Measurements from ENCODE around the gene CASKIN2. TPM values are rescaled to one million over a fixed set of nuclear protein-coding genes. Genes with fewer than 3 reads are reported as not detected.
"Not testable (repeated sequence)": the region's sequence is repeated elsewhere in the genome, so short reads cannot be mapped to it uniquely, and the experiment has no call there.

CASKIN2 gene
- total RNA-seq, 1 experiment from 2014 or later, result 5.4 TPM

GRCh38 chr17:75523647-75524046 lies 8.3 kb upstream of the CASKIN2 start:
- DNase-seq (ENCODE audit: low spot score), result no peak

GRCh38 chr17:75521951-75522727 lies 6.8 kb upstream of the CASKIN2 start:
- DNase-seq (ENCODE audit: low spot score), result no peak

- no peak for DNase-seq (ENCODE audit: low spot score)
Measured at GRCh38 chr17:75521290-75521689, 6.0 kb upstream of the CASKIN2 start.

GRCh38 chr17:75520413-75520812 lies 5.1 kb upstream of the CASKIN2 start:
- DNase-seq (ENCODE audit: low spot score), result not testable (repeated sequence)

GRCh38 chr17:75518983-75519537 lies 3.7 kb upstream of the CASKIN2 start:
- no peak for DNase-seq (ENCODE audit: low spot score)

- DNase-seq (ENCODE audit: low spot score), result no peak
Measured at GRCh38 chr17:75518201-75518600, 2.9 kb upstream of the CASKIN2 start.

- no peak for DNase-seq (ENCODE audit: low spot score)
Measured at GRCh38 chr17:75517297-75517865, 2.0 kb upstream of the CASKIN2 start.

GRCh38 chr17:75516619-75517296 lies 1.4 kb upstream of the CASKIN2 start:
- no peak for DNase-seq (ENCODE audit: low spot score)

- peak; percentile 87 for DNase-seq (ENCODE audit: low spot score)
Measured at GRCh38 chr17:75516255-75516618, 900 bp upstream of the CASKIN2 start, which contains the start of gene TSEN54. Gene TSEN54 (plus strand): TSS chr17:75516528. CDS start chr17:75516561, 33 bp downstream.

- no peak for DNase-seq (ENCODE audit: low spot score)
Measured at GRCh38 chr17:75514919-75515495, 330 bp downstream of the CASKIN2 start.

GRCh38 chr17:75514299-75514918 lies 928 bp downstream of the CASKIN2 start:
- DNase-seq (ENCODE audit: low spot score), result no peak

- DNase-seq (ENCODE audit: low spot score), result no peak
Measured at GRCh38 chr17:75513641-75514000, 1.7 kb downstream of the CASKIN2 start.

- DNase-seq (ENCODE audit: low spot score), result no peak
Measured at GRCh38 chr17:75512926-75513640, 2.3 kb downstream of the CASKIN2 start.

GRCh38 chr17:75511610-75512575 lies 3.4 kb downstream of the CASKIN2 start:
- DNase-seq (ENCODE audit: low spot score), result no peak

GRCh38 chr17:75511270-75511609 lies 4.1 kb downstream of the CASKIN2 start:
- DNase-seq (ENCODE audit: low spot score), result no peak

- DNase-seq (ENCODE audit: low spot score), result no peak
Measured at GRCh38 chr17:75509528-75510258, 5.6 kb downstream of the CASKIN2 start.

GRCh38 chr17:75508931-75509361 lies 6.4 kb downstream of the CASKIN2 start:
- no peak for DNase-seq (ENCODE audit: low spot score)

- DNase-seq (ENCODE audit: low spot score), result no peak
Measured at GRCh38 chr17:75507733-75508719, 7.3 kb downstream of the CASKIN2 start.
